22Rv1 (cell line): ENCODE results near the gene COL27A1.

Experiments
- CTCF ChIP-seq: fragments of 450-650 bp; IDR thresholded peaks from 2 replicates; pipeline ENCODE4 v1.5.1; 2017; ENCODE audit warnings: mild to moderate bottlenecking
- ZFX ChIP-seq: fragments of 450-650 bp; IDR thresholded peaks from 2 replicates; pipeline ENCODE4 v1.6.1; 2017; ENCODE audit warnings: antibody characterized with exemption, borderline replicate concordance

DNA sequence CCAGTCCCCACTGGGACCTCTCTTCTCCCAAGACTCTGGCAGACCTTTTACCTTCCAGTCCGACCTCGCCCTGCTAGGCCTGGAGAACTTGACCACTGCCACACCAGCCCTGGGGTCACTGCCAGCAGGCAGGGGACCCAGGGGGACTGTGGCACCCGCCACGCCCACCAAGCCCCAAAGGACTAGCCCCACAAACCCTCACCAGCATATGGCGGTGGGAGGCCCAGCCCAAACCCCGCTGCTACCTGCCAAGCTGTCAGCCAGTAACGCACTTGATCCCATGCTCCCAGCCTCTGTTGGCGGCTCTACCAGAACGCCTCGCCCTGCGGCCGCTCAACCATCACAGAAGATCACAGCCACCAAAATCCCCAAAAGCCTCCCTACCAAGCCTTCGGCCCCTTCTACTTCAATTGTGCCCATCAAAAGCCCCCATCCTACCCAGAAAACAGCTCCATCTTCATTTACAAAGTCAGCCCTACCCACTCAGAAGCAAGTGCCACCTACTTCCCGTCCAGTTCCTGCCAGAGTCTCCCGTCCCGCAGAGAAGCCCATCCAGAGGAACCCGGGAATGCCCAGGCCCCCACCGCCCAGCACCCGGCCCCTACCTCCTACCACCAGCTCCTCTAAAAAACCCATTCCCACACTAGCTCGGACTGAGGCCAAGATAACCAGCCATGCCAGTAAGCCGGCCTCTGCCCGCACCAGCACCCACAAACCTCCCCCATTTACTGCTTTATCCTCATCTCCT, 13.1 kb downstream of the COL27A1 start:
- TF ChIP-seq CTCF (no peak), ZFX (no peak)
